Renal pelvis (tissue), 4 donors: ENCODE data around the gene LOXL1. TPM values are rescaled to one million over a fixed set of nuclear protein-coding genes. Genes with fewer than 3 reads are reported as not detected.
"Not testable (repeated sequence)": the region's sequence is repeated elsewhere in the genome, so short reads cannot be mapped to it uniquely, and the experiment has no call there.

Experiments
- DNase-seq: peaks from one replicate; pipeline ENCODE4 v3.0.0-alpha.2; 2013
- polyA plus RNA-seq, 3 donors: library from polyadenylated mRNA; unstranded; fragments of 120-200 nt; gene quantifications; one replicate each; pipeline ENCODE4 v1.2.1, GENCODE V29; 2013; ENCODE audit not compliant: insufficient read length in 3 of 3

Gene LOXL1
- polyA plus RNA-seq, 3 donors, result 68.0 to 92.2 (median 73.6) TPM

- no peak for DNase-seq
These were observed 10.5 kb downstream of the LOXL1 start for GRCh38 chr15:73936588-73937290.

- DNase-seq, result no peak
These were observed 11.0 kb downstream of the LOXL1 start for GRCh38 chr15:73937296-73937695.

GRCh38 chr15:73937726-73938125 is 11.5 kb downstream of the LOXL1 start:
- DNase-seq, result no peak

GRCh38 chr15:73938516-73938915 is 12.3 kb downstream of the LOXL1 start:
- DNase-seq, result not testable (repeated sequence)

- no peak for DNase-seq
These were observed 12.9 kb downstream of the LOXL1 start for GRCh38 chr15:73939138-73939537.

- no peak for DNase-seq
These were observed 14.1 kb downstream of the LOXL1 start for GRCh38 chr15:73940061-73940981.

GRCh38 chr15:73941044-73941443 is 14.8 kb downstream of the LOXL1 start:
- no peak for DNase-seq

- DNase-seq, result no peak
These were observed 15.2 kb downstream of the LOXL1 start for GRCh38 chr15:73941449-73941848.

GRCh38 chr15:73941871-73942635 is 15.8 kb downstream of the LOXL1 start:
- no peak for DNase-seq

- DNase-seq, result no peak
These were observed 16.5 kb downstream of the LOXL1 start for GRCh38 chr15:73942751-73943270.

- DNase-seq, result no peak
These were observed 18.2 kb downstream of the LOXL1 start for GRCh38 chr15:73944161-73945129.

GRCh38 chr15:73945130-73945508 is 18.9 kb downstream of the LOXL1 start:
- DNase-seq, result no peak

GRCh38 chr15:73946046-73946721 is 19.9 kb downstream of the LOXL1 start:
- DNase-seq, result no peak

GRCh38 chr15:73946795-73947370 is 20.6 kb downstream of the LOXL1 start:
- no peak for DNase-seq

GRCh38 chr15:73947651-73948050 is 21.4 kb downstream of the LOXL1 start:
- DNase-seq, result no peak

GRCh38 chr15:73948396-73948795 is 22.1 kb downstream of the LOXL1 start:
- no peak for DNase-seq

- no peak for DNase-seq
These were observed 22.7 kb downstream of the LOXL1 start for GRCh38 chr15:73948982-73949381.

GRCh38 chr15:73949496-73949895 is 23.2 kb downstream of the LOXL1 start:
- no peak for DNase-seq

- no peak for DNase-seq
These were observed 24.2 kb downstream of the LOXL1 start for GRCh38 chr15:73950479-73950830.
